K562 (cell line): ENCODE results near the gene FARSA. TPM values are rescaled to one million over a fixed set of nuclear protein-coding genes. Genes with fewer than 3 reads are reported as not detected.
A peak's percentile ranks its signal among the peaks of the same experiment; 100 is the strongest.

Source experiments
- ATAC-seq: fragments of 200-7000 bp; cut with Tn5 transposase; 3 replicates; pipeline ENCODE4 v1.9.1; 2020; ENCODE audit warnings: moderate library complexity
- BruUV-seq: library from RNA; stranded (reverse); fragments of 400-500 nt; replicated peaks from 2 replicates; lab custom pipeline; 2021; lab: Mats Ljungman, UMichigan
- CTCF ChIA-PET: fragments of 300-600 bp; formaldehyde crosslinking; extraction: SDS; loops from one replicate; lab custom pipeline; 2021; ENCODE audit warnings: low intra/inter-chr PET ratio; lab: Yijun Ruan, JAX
- POLR2A ChIA-PET: fragments of 300-600, 350-650 bp; sonication (Branson Sonifier 250); formaldehyde crosslinking; extraction: SDS; loops from one replicate; lab custom pipeline; 2021; ENCODE audit warnings: antibody characterized with exemption, inconsistent platforms; lab: Yijun Ruan, JAX
- DNase-seq, 4 experiments: peaks; one replicate each; pipeline versions ENCODE4 v3.0.0 to v3.0.0-alpha.2; 2011 to 2018; ENCODE audit warnings: low spot score in 3 of 4, mixed read lengths in 3 of 4; ENCODE audit errors: extremely low read depth in 1 of 4
- FAIRE-seq: peaks from 2 replicates; lab custom pipeline; 2011; peaks lifted over from hg19 to GRCh38; lab: Jason Lieb, UNC
- H2AFZ ChIP-seq: 2 replicates; pipeline ENCODE4 v1.6.0; 2011; ENCODE audit warnings: low read depth, low read length, control low read depth, inconsistent platforms
- H3K27ac ChIP-seq: fragments of 200-600 bp; 3 replicates; pipeline ENCODE4 v1.8.0; 2011; ENCODE audit warnings: low read depth, mild to moderate bottlenecking, control low read depth, inconsistent platforms, low read length, moderate library complexity, mixed read lengths; ENCODE audit errors: extremely low read depth
- H3K27me3 ChIP-seq, 2 experiments: fragments of 300-600 bp in 1 of 2; 2 replicates in 1 of 2; 3 replicates in 1 of 2; pipeline versions ENCODE4 v1.6.0 to v1.8.0; 2011; ENCODE audit warnings: inconsistent platforms in 2 of 2, low read length in 2 of 2, mild to moderate bottlenecking in 1 of 2, mixed read lengths in 1 of 2, moderate library complexity in 1 of 2; ENCODE audit not compliant: control insufficient read depth in 2 of 2, insufficient read depth in 2 of 2
- H3K36me3 ChIP-seq: fragments of 300-600 bp; 3 replicates; pipeline ENCODE4 v1.8.0; 2011; ENCODE audit warnings: mild to moderate bottlenecking, low read length, inconsistent platforms; ENCODE audit not compliant: control insufficient read depth, insufficient read depth
- H3K4me1 ChIP-seq, 2 experiments: fragments of 200-600 bp in 1 of 2; replicated peaks in 1 of 2; 2 replicates in 1 of 2; 3 replicates in 1 of 2; pipeline versions ENCODE4 v1.5.1 to v1.8.0; 2011; ENCODE audit warnings: inconsistent platforms in 2 of 2, low read length in 2 of 2, mild to moderate bottlenecking in 1 of 2, mixed read lengths in 1 of 2, moderate library complexity in 1 of 2; ENCODE audit not compliant: control insufficient read depth in 2 of 2, insufficient read depth in 2 of 2
- H3K4me2 ChIP-seq: 2 replicates; pipeline ENCODE4 v1.6.1; 2011; ENCODE audit warnings: low read length, control low read depth, inconsistent platforms, mixed read lengths; ENCODE audit not compliant: insufficient read depth
- H3K4me3 ChIP-seq: fragments of 200-600 bp; sonication (generic), shearing (Covaris generic); 2 replicates; pipeline ENCODE4 v1.5.1; 2016; ENCODE audit warnings: control low read depth, inconsistent platforms
- H3K79me2 ChIP-seq: fragments of 200-600 bp; 3 replicates; pipeline ENCODE4 v1.8.0; 2011; ENCODE audit warnings: low read length, inconsistent platforms; ENCODE audit not compliant: control insufficient read depth, insufficient read depth
- H3K9ac ChIP-seq, 2 experiments: 2 replicates each; pipeline versions ENCODE4 v1.6.0 to v1.6.1; 2011; ENCODE audit warnings: low read depth in 2 of 2, low read length in 2 of 2, control low read depth in 1 of 2, inconsistent platforms in 1 of 2, mild to moderate bottlenecking in 1 of 2, mixed read lengths in 1 of 2; ENCODE audit not compliant: insufficient read depth in 1 of 2
- H3K9me1 ChIP-seq: one replicate; pipeline ENCODE4 v1.6.0; 2011; ENCODE audit warnings: inconsistent platforms, mild to moderate bottlenecking, low read length, moderate library complexity; ENCODE audit not compliant: control insufficient read depth, insufficient read depth
- H3K9me3 ChIP-seq: replicated peaks from 2 replicates; pipeline ENCODE4 v1.5.1; 2011; ENCODE audit warnings: low read depth, low read length, inconsistent platforms; ENCODE audit not compliant: control insufficient read depth, insufficient read depth
- H4K20me1 ChIP-seq: replicated peaks from 2 replicates; pipeline ENCODE4 v1.6.1; 2011; ENCODE audit warnings: low read length, inconsistent platforms, mixed read lengths; ENCODE audit not compliant: control insufficient read depth, insufficient read depth
- ADNP ChIP-seq: fragments of 200-800 bp; sonication (Bioruptor generic); IDR thresholded peaks from 2 replicates; pipeline ENCODE4 v1.6.1; 2016; ENCODE audit warnings: missing genetic modification characterization, missing compliant biosample characterization
- CREM ChIP-seq: IDR thresholded peaks from 2 replicates; pipeline ENCODE4 v1.6.1; 2014; ENCODE audit warnings: antibody characterized with exemption, low read depth
- CSDE1 ChIP-seq, 2 experiments: fragments of 450-650 bp; IDR thresholded peaks; 2 replicates each; pipeline ENCODE4 v1.6.1; 2016; ENCODE audit warnings: mild to moderate bottlenecking in 1 of 2
- MEF2D ChIP-seq: conservative IDR thresholded peaks from 2 replicates; pipeline ENCODE4 v1.6.1; 2016; ENCODE audit warnings: low read depth, missing genetic modification characterization, missing compliant biosample characterization
- SMARCE1 ChIP-seq: fragments of 450-650 bp; IDR thresholded peaks from 2 replicates; pipeline ENCODE4 v1.7.1; 2016; ENCODE audit warnings: mild to moderate bottlenecking
- ZEB2 ChIP-seq: fragments of 450-650 bp; IDR thresholded peaks from 2 replicates; pipeline ENCODE4 v1.6.1; 2016
- ZNF316 ChIP-seq: fragments of 450-650 bp; IDR thresholded peaks from 2 replicates; pipeline ENCODE4 v1.6.1; 2016
- WGBS: fragments of 100-300 bp; shearing (Covaris generic); methylation state at CpG from one replicate; pipeline ENCODE4 v1.1.6; 2016; ENCODE audit warnings: low coverage, mixed read lengths; ENCODE audit not compliant: insufficient coverage; ENCODE audit errors: missing lambda C conversion rate; 5-methylcytosine and 5-hydroxymethylcytosine counted together
- in situ Hi-C: fragments of 300-500 bp; cut with MboI; formaldehyde crosslinking; loops from 4 replicates; pipeline ENCODE4 v1.15.0; 2018; ENCODE audit warnings: inconsistent platforms, mixed read lengths
- intact Hi-C: fragments of 100-400 bp; cut with micrococcal nuclease; formaldehyde crosslinking; loops from 2 replicates; pipeline ENCODE4 v1.14.2; 2022
- polyA plus RNA-seq, 8 experiments: library from polyadenylated mRNA; depleted of rRNA in 4 of 8; stranded (reverse) in 5 of 8; unstranded in 3 of 8; fragments of >200 nt; fragmentation: Nextera tagmentation in 2 of 8; fragmentation: Illumina TruSeq in 1 of 8; extraction: Ambion mirVana in 2 of 8; extraction: Trizol in 1 of 8; gene quantifications; 2 replicates each; pipeline versions ENCODE4 v1.2.1 to v1.2.3, GENCODE V29; 2011 to 2014; ENCODE audit warnings: inconsistent platforms in 1 of 8, missing spikeins in 1 of 8
- total RNA-seq, 7 experiments: library from RNA; depleted of rRNA in 6 of 7; stranded (reverse); fragments of >200 nt in 6 of 7; fragmentation: Illumina TruSeq in 2 of 7; extraction: Trizol in 2 of 7; gene quantifications; 2 replicates each; pipeline versions ENCODE4 v1.2.1 to v1.2.3, GENCODE V29; 2011 to 2021; ENCODE audit warnings: low replicate concordance in 1 of 7
- TF ChIP-seq, protein P1 (sequence below), 2 experiments: fragments of 450-650 bp in 1 of 2; sonication (generic) in 1 of 2; formaldehyde crosslinking in 1 of 2; IDR thresholded peaks in 1 of 2; conservative IDR thresholded peaks in 1 of 2; 2 replicates each; pipeline versions ENCODE4 v1.6.1 to v1.8.1; 2016 to 2023; ENCODE audit warnings: mild to moderate bottlenecking in 2 of 2, moderate library complexity in 2 of 2, inconsistent platforms in 1 of 2, missing genetic modification reagents in 1 of 2

Gene FARSA
- total and polyA plus RNA-seq, 9 of the 15 experiments (the other 6 are each of a cell fraction or from before 2014, with no cell fraction given): 25.2 to 237 (median 89.6) TPM

DNA sequence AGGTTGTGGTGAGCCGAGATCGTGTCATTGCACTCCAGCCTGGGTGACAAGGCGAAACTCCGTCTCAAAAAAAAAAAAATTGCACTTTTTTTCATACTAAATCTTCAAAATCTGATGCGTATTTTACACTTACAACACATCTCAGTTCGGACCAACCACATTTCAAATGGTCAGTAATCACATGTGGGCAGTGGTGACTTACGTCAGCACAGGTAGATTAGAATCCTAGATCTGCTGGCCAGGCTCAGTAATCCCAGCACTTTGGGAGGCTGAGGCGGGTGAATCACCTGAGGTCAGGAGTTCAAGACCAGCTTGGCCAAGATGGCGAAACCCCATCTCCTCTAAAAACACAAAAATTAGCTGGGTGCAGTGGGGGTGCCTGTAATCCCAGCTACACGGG lies 1.6 kb upstream of the FARSA start:
- no peaks in the 10 kb centered on the region for H3K27me3 ChIP-seq
- H3K36me3 ChIP-seq: peaks cover 36% of the 10 kb centered on the region
- TF ChIP-seq MEF2D (tag): no peak
- no peak for TF ChIP-seq SMARCE1
- TF ChIP-seq ZEB2: peak; percentile 73; the same call in 1 of the 2 replicates
- TF ChIP-seq, protein P1, sequence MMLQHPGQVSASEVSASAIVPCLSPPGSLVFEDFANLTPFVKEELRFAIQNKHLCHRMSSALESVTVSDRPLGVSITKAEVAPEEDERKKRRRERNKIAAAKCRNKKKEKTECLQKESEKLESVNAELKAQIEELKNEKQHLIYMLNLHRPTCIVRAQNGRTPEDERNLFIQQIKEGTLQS (IDR thresholded peaks at IDR 0.05): peak; percentile 30; the same call in 1 of the 2 replicates
- TF ChIP-seq, protein P1 (CRISPR knock-in tag; conservative IDR thresholded peaks at IDR 0.05): no peak
- peak; percentile 11; the same call in 1 of the 2 replicates for TF ChIP-seq ZNF316
- peak; percentile 7; the same call in 1 of the 2 replicates for TF ChIP-seq CREM
- TF ChIP-seq CSDE1 (IDR thresholded peaks at IDR 0.05): no peak
- peak; percentile 43; the same call in 1 of the 2 replicates for TF ChIP-seq ADNP (tag)
- 50% methylated on average over 10 of the region's 10 CpGs for WGBS
- H3K9ac ChIP-seq: no peak overlapping the region
- H3K4me1 ChIP-seq: peaks cover 33 to 51% of the 10 kb centered on the region in 2 experiments
- no TSS peak for BruUV-seq
- no peak overlapping the region for H3K27ac ChIP-seq
- peaks cover 67% of the 10 kb centered on the region for H3K79me2 ChIP-seq
- H4K20me1 ChIP-seq: peaks cover 14% of the 10 kb centered on the region
- H2AFZ ChIP-seq: 0 out of 2 replicates have a peak overlapping the region, but pooled peaks have one; percentile 7
- POLR2A ChIA-PET: interaction anchor here (1.0 kb wide), 1 partner anchor 48 kb away, joined by 3 read pairs; no protein-coding TSS in a partner anchor
- no peak overlapping the region for H3K4me2 ChIP-seq
- CTCF ChIA-PET: no interaction called here
- intact Hi-C loops: loop anchor here (5.0 kb wide), 1 partner anchor 48 kb away; the partner anchor contains the start of gene KLF1
- H3K9me1 ChIP-seq: no peaks in the 10 kb centered on the region
- peak; percentile 6 for FAIRE-seq
- H3K9me3 ChIP-seq: no peaks in the 10 kb centered on the region
- H3K4me3 ChIP-seq: no peak overlapping the region
- no peak for ATAC-seq
- no peak for DNase-seq
- in situ Hi-C loops: no loop called here
